Keratinocyte (primary cell): Measurements from ENCODE around the gene CD33. TPM values are rescaled to one million over a fixed set of nuclear protein-coding genes. Genes with fewer than 3 reads are reported as not detected.

ENCODE experiments used
- DNase-seq: peaks from one replicate; pipeline ENCODE4 v3.0.0-alpha.2; 2011; ENCODE audit warnings: low read depth, missing footprints, low spot score
- FAIRE-seq: peaks from 2 replicates; lab custom pipeline; 2011; peaks lifted over from hg19 to GRCh38; lab: Jason Lieb, UNC
- H2AFZ ChIP-seq: 2 replicates; pipeline ENCODE4 v1.6.0; 2012; ENCODE audit warnings: low read length, control low read depth, inconsistent platforms; ENCODE audit not compliant: control insufficient read depth
- H3K27ac ChIP-seq: 2 replicates; pipeline ENCODE4 v1.5.1; 2011; ENCODE audit warnings: low read length; ENCODE audit not compliant: control insufficient read depth, insufficient read depth
- H3K27me3 ChIP-seq: 3 replicates; pipeline ENCODE4 v1.6.0; 2011; ENCODE audit warnings: low read length; ENCODE audit not compliant: control insufficient read depth, insufficient read depth; ENCODE audit errors: extremely low read depth
- H3K36me3 ChIP-seq, 2 experiments: 2 replicates in 1 of 2; 3 replicates in 1 of 2; pipeline ENCODE4 v1.5.1; 2011; ENCODE audit warnings: low read length in 2 of 2, mild to moderate bottlenecking in 1 of 2; ENCODE audit not compliant: control insufficient read depth in 2 of 2, insufficient read depth in 2 of 2; ENCODE audit errors: extremely low read depth in 1 of 2
- H3K4me1 ChIP-seq: 3 replicates; pipeline ENCODE4 v1.5.1; 2011; ENCODE audit warnings: low read length; ENCODE audit not compliant: control insufficient read depth, insufficient read depth; ENCODE audit errors: extremely low read depth
- H3K4me2 ChIP-seq: 3 replicates; pipeline ENCODE4 v1.6.0; 2011; ENCODE audit warnings: low read depth, low read length; ENCODE audit not compliant: control insufficient read depth, insufficient read depth; ENCODE audit errors: extremely low read depth
- H3K4me3 ChIP-seq, 3 experiments: fragments of 200-600 bp in 1 of 3; sonication (generic) in 1 of 3; 2 replicates in 2 of 3; 3 replicates in 1 of 3; pipeline ENCODE4 v1.5.1; 2011 to 2016; ENCODE audit warnings: low read length in 3 of 3, mild to moderate bottlenecking in 3 of 3, control low read depth in 2 of 3, inconsistent platforms in 1 of 3, low read depth in 1 of 3, mixed read lengths in 1 of 3, mixed run types in 1 of 3, moderate library complexity in 1 of 3; ENCODE audit not compliant: control insufficient read depth in 2 of 3, insufficient read depth in 2 of 3; ENCODE audit errors: extremely low read depth in 1 of 3
- H3K79me2 ChIP-seq: 2 replicates; pipeline ENCODE4 v1.6.0; 2012; ENCODE audit warnings: low read length; ENCODE audit not compliant: control insufficient read depth, insufficient read depth
- H3K9ac ChIP-seq: 3 replicates; pipeline ENCODE4 v1.6.0; 2011; ENCODE audit warnings: low read length; ENCODE audit not compliant: control insufficient read depth, insufficient read depth; ENCODE audit errors: extremely low read depth
- H3K9me1 ChIP-seq: 3 replicates; pipeline ENCODE4 v1.6.0; 2011; ENCODE audit warnings: low read length; ENCODE audit not compliant: control insufficient read depth, insufficient read depth; ENCODE audit errors: extremely low read depth
- H3K9me3 ChIP-seq: 2 replicates; pipeline ENCODE4 v1.5.1; 2012; ENCODE audit warnings: low read depth, low read length; ENCODE audit not compliant: control insufficient read depth
- H4K20me1 ChIP-seq: 3 replicates; pipeline ENCODE4 v1.6.0; 2011; ENCODE audit warnings: low read length; ENCODE audit not compliant: control insufficient read depth, insufficient read depth; ENCODE audit errors: extremely low read depth
- EZH2 ChIP-seq: IDR thresholded peaks from one replicate; pipeline ENCODE4 v1.6.1; 2012; ENCODE audit warnings: inconsistent platforms, mild to moderate bottlenecking, low read length, moderate library complexity
- dilution Hi-C: fragments of 300-500 bp; cut with MboI; formaldehyde crosslinking; loops from one replicate; pipeline ENCODE4 v1.7.0; 2020; ENCODE audit warnings: low sequenced_read_pairs; ENCODE audit not compliant: extremely low pct_ligation_motif_present
- polyA plus RNA-seq, 5 experiments: library from polyadenylated mRNA; depleted of rRNA in 3 of 5; stranded (reverse) in 3 of 5; stranded (forward) in 1 of 5; unstranded in 1 of 5; fragments of >200 nt; gene quantifications; 1 replicate in 1 of 5; 2 replicates in 3 of 5; 3 replicates in 1 of 5; pipeline versions ENCODE4 v1.2.1 to v1.2.3, GENCODE V29; 2011 to 2012; ENCODE audit warnings: missing spikeins in 2 of 5, low read depth in 1 of 5, low replicate concordance in 1 of 5
- TF ChIP-seq, protein P1 (sequence below), 3 experiments: IDR thresholded peaks in 1 of 3; conservative IDR thresholded peaks in 1 of 3; optimal IDR thresholded peaks in 1 of 3; 2 replicates in 2 of 3; 3 replicates in 1 of 3; pipeline versions ENCODE3 to v1.5.1; 2011; ENCODE audit warnings: low read length in 3 of 3, mild to moderate bottlenecking in 3 of 3, moderate library complexity in 2 of 3, control low read depth in 1 of 3, inconsistent platforms in 1 of 3; ENCODE audit not compliant: insufficient read depth in 2 of 3; ENCODE audit errors: extremely low read depth in 1 of 3

The CD33 gene
- polyA plus RNA-seq, 1 donor (not counting 4 experiments of a cell fraction or from before 2014, with no cell fraction given), result 0.16 TPM

DNA sequence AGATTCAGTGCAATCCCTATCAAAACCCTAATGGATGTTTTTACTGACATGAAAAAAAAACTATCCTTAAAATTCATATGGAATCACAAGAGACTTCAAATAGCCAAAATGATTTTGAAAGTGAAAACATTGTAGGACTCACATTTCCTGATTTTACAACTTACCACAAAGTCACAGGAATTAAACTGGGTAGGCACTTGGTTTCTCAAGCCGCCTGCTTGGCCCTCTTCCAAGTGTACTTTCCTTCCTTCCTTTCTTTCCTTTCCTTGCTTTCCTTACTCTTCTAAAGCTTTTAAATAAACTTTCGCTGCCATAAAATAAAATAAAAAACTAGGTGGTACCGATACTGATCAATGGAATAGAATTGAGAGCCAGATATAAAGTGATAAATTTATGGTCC is 21.0 kb upstream of the CD33 start:
- Histone ChIP-seq H3K36me3 (no peaks in the 10 kb centered on the region), H3K4me3 (no peak overlapping the region), H3K27me3 (no peaks in the 10 kb centered on the region), H3K9me1 (no peaks in the 10 kb centered on the region), H3K27ac (no peak overlapping the region), H4K20me1 (no peaks in the 10 kb centered on the region), H3K4me1 (no peaks in the 10 kb centered on the region), H3K9me3 (no peaks in the 10 kb centered on the region), H3K79me2 (no peaks in the 10 kb centered on the region), H2AFZ (no peak overlapping the region), H3K4me2 (no peak overlapping the region), H3K9ac (no peak overlapping the region)
- FAIRE-seq (no peak), DNase-seq (no peak)
- TF ChIP-seq, protein P1, sequence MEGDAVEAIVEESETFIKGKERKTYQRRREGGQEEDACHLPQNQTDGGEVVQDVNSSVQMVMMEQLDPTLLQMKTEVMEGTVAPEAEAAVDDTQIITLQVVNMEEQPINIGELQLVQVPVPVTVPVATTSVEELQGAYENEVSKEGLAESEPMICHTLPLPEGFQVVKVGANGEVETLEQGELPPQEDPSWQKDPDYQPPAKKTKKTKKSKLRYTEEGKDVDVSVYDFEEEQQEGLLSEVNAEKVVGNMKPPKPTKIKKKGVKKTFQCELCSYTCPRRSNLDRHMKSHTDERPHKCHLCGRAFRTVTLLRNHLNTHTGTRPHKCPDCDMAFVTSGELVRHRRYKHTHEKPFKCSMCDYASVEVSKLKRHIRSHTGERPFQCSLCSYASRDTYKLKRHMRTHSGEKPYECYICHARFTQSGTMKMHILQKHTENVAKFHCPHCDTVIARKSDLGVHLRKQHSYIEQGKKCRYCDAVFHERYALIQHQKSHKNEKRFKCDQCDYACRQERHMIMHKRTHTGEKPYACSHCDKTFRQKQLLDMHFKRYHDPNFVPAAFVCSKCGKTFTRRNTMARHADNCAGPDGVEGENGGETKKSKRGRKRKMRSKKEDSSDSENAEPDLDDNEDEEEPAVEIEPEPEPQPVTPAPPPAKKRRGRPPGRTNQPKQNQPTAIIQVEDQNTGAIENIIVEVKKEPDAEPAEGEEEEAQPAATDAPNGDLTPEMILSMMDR (optimal IDR thresholded peaks at IDR 0.05 in 1 of 3, IDR thresholded peaks at IDR 0.05 in 1 of 3, conservative IDR thresholded peaks at IDR 0.05 in 1 of 3; ENCODE audit: extremely low read depth in 1 of 3, insufficient read depth in 2 of 3, low read length in 3 of 3), result no peak
- no peak for TF ChIP-seq EZH2
- dilution Hi-C loops, result no loop called here

DNA sequence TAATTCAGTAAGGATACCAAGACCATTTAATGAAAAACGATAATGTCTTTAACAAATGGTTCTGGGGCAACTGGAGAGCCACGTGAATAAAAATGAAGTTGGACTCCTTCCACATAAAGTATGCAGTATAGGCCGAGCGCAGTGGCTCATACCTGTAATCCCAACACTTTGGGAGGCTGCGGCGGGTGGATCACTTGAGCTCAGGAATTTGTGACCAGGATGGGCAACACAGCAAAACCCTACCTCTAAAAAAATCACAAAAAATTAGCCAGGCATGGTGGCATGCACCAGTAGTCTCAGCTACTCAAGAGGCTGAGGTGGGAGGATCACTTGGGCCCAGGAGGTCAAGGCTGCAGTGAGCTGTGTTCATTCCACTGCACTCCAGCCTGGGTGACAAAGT is 20.6 kb upstream of the CD33 start:
- H4K20me1 ChIP-seq, result no peaks in the 10 kb centered on the region
- no peaks in the 10 kb centered on the region for H3K9me3 ChIP-seq
- TF ChIP-seq EZH2, result no peak
- TF ChIP-seq, protein P1 (optimal IDR thresholded peaks at IDR 0.05 in 1 of 3, IDR thresholded peaks at IDR 0.05 in 1 of 3, conservative IDR thresholded peaks at IDR 0.05 in 1 of 3; ENCODE audit: extremely low read depth in 1 of 3, insufficient read depth in 2 of 3, low read length in 3 of 3), result no peak
- H3K9me1 ChIP-seq, result no peaks in the 10 kb centered on the region
- H3K36me3 ChIP-seq, result no peaks in the 10 kb centered on the region
- no peak overlapping the region for H3K9ac ChIP-seq
- H2AFZ ChIP-seq, result no peak overlapping the region
- DNase-seq (no peak), FAIRE-seq (no peak)
- H3K27me3 ChIP-seq, result no peaks in the 10 kb centered on the region
- H3K4me1 ChIP-seq, result no peaks in the 10 kb centered on the region
- no peak overlapping the region for H3K27ac ChIP-seq
- H3K79me2 ChIP-seq, result no peaks in the 10 kb centered on the region
- no peak overlapping the region for H3K4me2 ChIP-seq
- no peak overlapping the region for H3K4me3 ChIP-seq
- dilution Hi-C loops, result no loop called here
